GM20000 (cell line): Measurements from ENCODE around the gene TNRC18.

Experiments used
- DNase-seq: peaks from one replicate; pipeline ENCODE4 v3.0.0; 2012; ENCODE audit warnings: low spot score
- CTCF ChIP-seq: IDR thresholded peaks from 2 replicates; pipeline ENCODE4 v1.5.1; 2012; ENCODE audit warnings: mild to moderate bottlenecking, control low read depth; ENCODE audit errors: extremely low read depth, missing control alignments

Gene TNRC18

GRCh38 chr7:5433181-5433580 is 9.5 kb upstream of the TNRC18 start:
- TF ChIP-seq CTCF = no peak
- DNase-seq = no peak

- TF ChIP-seq CTCF = no peak
- DNase-seq = no peak
These were observed 9.1 kb upstream of the TNRC18 start for GRCh38 chr7:5432691-5433090.

GRCh38 chr7:5431560-5432015 is 8.0 kb upstream of the TNRC18 start:
- no peak for TF ChIP-seq CTCF
- no peak for DNase-seq

GRCh38 chr7:5430612-5430947 is 6.9 kb upstream of the TNRC18 start:
- no peak for DNase-seq
- no peak for TF ChIP-seq CTCF

DNA sequence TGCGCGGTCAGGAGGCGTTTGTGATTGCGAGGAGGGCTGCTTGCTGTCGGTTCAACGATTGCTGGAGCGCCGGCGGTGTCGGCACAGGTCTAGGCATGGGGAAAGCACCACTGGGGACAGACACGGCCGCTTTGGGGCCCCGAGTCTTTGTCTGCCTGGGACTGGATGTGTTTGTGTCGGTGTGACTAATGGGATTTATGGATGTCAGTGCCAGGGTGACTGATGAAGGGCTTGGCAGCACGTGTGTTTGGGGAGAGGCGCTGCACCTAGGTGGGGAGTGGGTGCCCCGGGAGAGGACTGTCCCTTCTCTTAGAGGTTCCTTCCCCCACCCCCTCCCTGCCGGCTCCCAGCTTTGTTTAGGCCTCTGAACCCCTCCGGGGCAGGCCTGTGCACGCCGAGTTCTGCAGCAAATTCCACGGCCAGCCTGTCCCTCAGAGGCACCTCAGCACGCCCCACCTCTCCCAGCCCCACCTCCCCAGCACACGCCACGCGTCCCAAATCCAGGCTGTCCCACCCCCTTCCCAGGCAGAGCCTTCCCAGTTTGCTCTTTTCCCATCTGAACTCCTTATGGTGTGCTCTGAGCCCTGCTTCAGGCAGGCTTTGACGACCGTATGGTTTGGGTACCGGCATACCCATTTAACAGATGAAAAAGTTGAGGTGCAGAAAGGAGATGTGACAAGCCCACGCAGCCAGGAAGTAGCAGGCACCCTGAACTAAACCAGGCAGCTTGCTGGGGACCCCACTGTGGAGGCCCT is 6.4 kb upstream of the TNRC18 start:
- TF ChIP-seq CTCF = no peak
- peak; percentile 50 for DNase-seq

DNA sequence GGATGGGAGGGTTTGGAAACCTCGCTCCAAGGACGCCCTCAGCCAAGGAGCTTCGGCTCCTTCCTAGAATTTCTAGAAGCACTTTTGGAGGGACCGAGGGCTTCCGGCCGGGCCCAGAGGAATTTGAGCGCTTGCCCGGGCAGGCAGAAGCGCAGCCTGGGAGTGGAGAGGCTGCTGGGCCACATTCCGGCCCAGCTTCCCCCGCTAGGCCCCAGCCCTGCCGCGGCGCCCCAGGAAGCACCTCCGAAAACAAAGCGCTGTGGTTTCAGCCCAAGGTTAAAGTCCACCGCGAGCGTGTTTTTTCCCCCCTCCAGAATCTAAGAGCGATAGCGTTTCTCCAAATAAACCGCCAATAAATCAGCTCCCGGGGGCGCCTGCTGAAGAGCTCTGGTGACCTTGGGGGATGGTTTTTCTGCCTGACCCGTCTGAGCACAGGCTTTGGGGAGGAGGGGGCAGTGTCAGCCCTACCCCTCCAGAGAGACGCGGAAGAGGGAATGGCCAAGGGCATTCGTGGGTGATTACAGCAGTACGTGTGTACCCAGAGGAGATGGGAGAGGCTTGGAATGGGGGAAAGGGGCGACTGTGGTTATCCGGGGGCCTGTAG is 5.7 kb upstream of the TNRC18 start:
- no peak for TF ChIP-seq CTCF
- DNase-seq = peak; percentile 48

- TF ChIP-seq CTCF = no peak
- no peak for DNase-seq
These were observed 5.0 kb upstream of the TNRC18 start for GRCh38 chr7:5428478-5429252.
